WTC11 (cell line): ENCODE data around the gene SYT7. TPM values are rescaled to one million over a fixed set of nuclear protein-coding genes. Genes with fewer than 3 reads are reported as not detected.

Source experiments
- ATAC-seq: fragments of 200-7000 bp; cut with Tn5 transposase; 2 replicates; pipeline ENCODE4 v1.10.0; 2021; ENCODE audit warnings: mild to moderate bottlenecking, moderate library complexity
- CTCF ChIA-PET: fragments of 300-600 bp; sonication (Branson Sonifier 250); formaldehyde crosslinking; loops from one replicate; lab custom pipeline; 2021; ENCODE audit warnings: antibody characterized with exemption; lab: Charles Lee
- POLR2A ChIA-PET: fragments of 350-600 bp; sonication (Branson Sonifier 250); formaldehyde crosslinking; loops from one replicate; lab custom pipeline; 2021; ENCODE audit warnings: antibody characterized with exemption; lab: Charles Lee
- DNase-seq: peaks from one replicate; pipeline ENCODE4 v3.0.0; 2021; ENCODE audit warnings: low spot score
- H3K27ac Mint-ChIP-seq: 2 replicates; pipeline ENCODE4 v1.8.0; 2021; ENCODE audit warnings: mixed read lengths
- H3K27me3 Mint-ChIP-seq: 2 replicates; pipeline ENCODE4 v1.8.0; 2021; ENCODE audit warnings: low read depth, mild to moderate bottlenecking, moderate library complexity, mixed read lengths
- H3K36me3 Mint-ChIP-seq: 2 replicates; pipeline ENCODE4 v1.8.0; 2021; ENCODE audit warnings: mixed read lengths
- H3K4me1 Mint-ChIP-seq: 2 replicates; pipeline ENCODE4 v1.8.0; 2022; ENCODE audit warnings: mixed read lengths
- H3K4me3 Mint-ChIP-seq: 2 replicates; pipeline ENCODE4 v1.8.0; 2021; ENCODE audit warnings: mild to moderate bottlenecking, moderate library complexity, mixed read lengths
- H3K9me3 Mint-ChIP-seq: 2 replicates; pipeline ENCODE4 v1.8.0; 2021; ENCODE audit warnings: mixed read lengths
- AFF4 ChIP-seq: sonication (generic); formaldehyde crosslinking; IDR thresholded peaks from 2 replicates; pipeline ENCODE4 v1.8.1; 2023; ENCODE audit warnings: mild to moderate bottlenecking, missing genetic modification reagents, borderline replicate concordance
- ATF3 ChIP-seq: sonication (generic); formaldehyde crosslinking; conservative IDR thresholded peaks from 2 replicates; pipeline ENCODE4 v1.8.1; 2022; ENCODE audit warnings: mild to moderate bottlenecking, missing genetic modification reagents
- E2F5 ChIP-seq: sonication (generic); formaldehyde crosslinking; IDR thresholded peaks from 2 replicates; pipeline ENCODE4 v1.8.1; 2022; ENCODE audit warnings: mild to moderate bottlenecking, moderate library complexity, missing genetic modification reagents
- EMX1 ChIP-seq: fragments of 250-450 bp; sonication (Bioruptor Pico); IDR thresholded peaks from 2 replicates; pipeline ENCODE4 v1.8.0; 2021; ENCODE audit warnings: mild to moderate bottlenecking
- FOXJ3 ChIP-seq: sonication (generic); formaldehyde crosslinking; IDR thresholded peaks from 2 replicates; pipeline ENCODE4 v1.9.0; 2021; ENCODE audit warnings: missing genetic modification reagents, mild to moderate bottlenecking, borderline replicate concordance
- FOXP4 ChIP-seq: sonication (generic); formaldehyde crosslinking; IDR thresholded peaks from 2 replicates; pipeline ENCODE4 v1.8.0; 2022; ENCODE audit warnings: mild to moderate bottlenecking, missing genetic modification reagents
- GABPB1 ChIP-seq: sonication (generic); formaldehyde crosslinking; IDR thresholded peaks from 2 replicates; pipeline ENCODE4 v1.8.1; 2023; ENCODE audit warnings: mild to moderate bottlenecking, missing genetic modification reagents
- MXD4 ChIP-seq: fragments of 250-450 bp; sonication (Bioruptor Pico); IDR thresholded peaks from 2 replicates; pipeline ENCODE4 v1.8.0; 2021; ENCODE audit warnings: mild to moderate bottlenecking, moderate library complexity, borderline replicate concordance
- NR2C2 ChIP-seq: sonication (generic); formaldehyde crosslinking; IDR thresholded peaks from 2 replicates; pipeline ENCODE4 v1.8.0; 2022; ENCODE audit warnings: mild to moderate bottlenecking, missing genetic modification reagents
- PRDM15 ChIP-seq: sonication (generic); formaldehyde crosslinking; IDR thresholded peaks from 2 replicates; pipeline ENCODE4 v1.8.0; 2022; ENCODE audit warnings: missing genetic modification reagents
- TEAD1 ChIP-seq: sonication (generic); formaldehyde crosslinking; IDR thresholded peaks from 2 replicates; pipeline ENCODE4 v1.8.0; 2022; ENCODE audit warnings: mild to moderate bottlenecking, missing genetic modification reagents
- ZNF121 ChIP-seq: sonication (generic); formaldehyde crosslinking; IDR thresholded peaks from 2 replicates; pipeline ENCODE4 v1.8.0; 2023; ENCODE audit warnings: missing genetic modification reagents
- ZNF219 ChIP-seq: sonication (generic); formaldehyde crosslinking; IDR thresholded peaks from 2 replicates; pipeline ENCODE4 v1.8.0; 2023; ENCODE audit warnings: missing genetic modification reagents, mild to moderate bottlenecking, borderline replicate concordance
- ZNF396 ChIP-seq: fragments of 250-450 bp; sonication (Bioruptor Pico); IDR thresholded peaks from 2 replicates; pipeline ENCODE4 v1.8.0; 2021; ENCODE audit warnings: mild to moderate bottlenecking, moderate library complexity, borderline replicate concordance
- total RNA-seq: library from RNA; stranded (reverse); gene quantifications from 3 replicates; pipeline ENCODE4 v1.2.3, GENCODE V29; 2021
- TF ChIP-seq, protein P1 (sequence below): sonication (generic); formaldehyde crosslinking; IDR thresholded peaks from 2 replicates; pipeline ENCODE4 v1.8.0; 2023; ENCODE audit warnings: missing genetic modification reagents
- TF ChIP-seq, protein P2 (sequence below): fragments of 250-450 bp; sonication (Bioruptor Pico); IDR thresholded peaks from 2 replicates; pipeline ENCODE4 v1.8.0; 2021; ENCODE audit warnings: mild to moderate bottlenecking

The SYT7 gene
- total RNA-seq, 1 experiment from 2014 or later: 12.5 TPM

DNA sequence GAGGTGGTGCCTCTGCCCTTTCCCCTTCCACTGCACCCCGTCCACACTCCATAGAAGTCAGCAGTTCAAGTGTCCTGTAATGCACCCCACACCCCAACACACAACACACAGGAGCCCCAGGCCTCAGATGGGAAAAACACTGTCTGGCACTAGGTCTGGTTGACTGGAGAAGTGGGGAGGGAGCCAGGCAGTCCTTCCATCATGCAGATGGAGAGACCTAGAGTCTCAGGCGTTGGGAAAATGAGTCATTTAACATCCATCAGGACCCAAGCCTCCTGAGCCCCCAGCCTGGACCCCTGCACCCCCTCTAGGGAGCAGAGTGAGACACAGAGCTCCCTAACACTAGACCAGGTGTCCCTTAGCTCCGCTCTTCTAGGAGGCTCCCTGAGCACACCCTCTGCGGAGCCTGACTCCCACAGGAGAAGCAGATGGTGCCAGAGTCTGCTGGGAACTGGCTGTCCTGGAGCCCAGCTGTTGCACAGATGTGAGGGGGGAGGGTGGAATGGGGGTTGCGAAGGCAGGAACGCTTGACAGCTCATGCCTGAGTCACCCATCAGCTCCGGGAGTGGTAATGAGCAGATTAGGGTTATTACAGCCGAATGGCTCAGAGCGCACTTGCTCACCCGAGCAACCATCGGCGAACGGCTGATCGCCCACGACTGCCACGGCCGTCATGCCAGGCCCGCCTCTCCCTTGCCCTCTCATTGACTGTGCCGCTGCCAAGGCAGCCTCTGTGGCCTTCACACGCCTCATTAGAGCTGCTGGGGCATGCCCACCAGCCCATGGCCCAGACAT lies 22.1 kb upstream of the SYT7 start:
- Mint-ChIP-seq H3K27me3 (no peaks in the 10 kb centered on the region; the same call in 1 of the 2 replicates), H3K4me3 (no peak overlapping the region), H3K27ac (no peak overlapping the region), H3K4me1 (peaks cover 29% of the 10 kb centered on the region), H3K36me3 (no peaks in the 10 kb centered on the region), H3K9me3 (no peaks in the 10 kb centered on the region)
- TF ChIP-seq, protein P1, sequence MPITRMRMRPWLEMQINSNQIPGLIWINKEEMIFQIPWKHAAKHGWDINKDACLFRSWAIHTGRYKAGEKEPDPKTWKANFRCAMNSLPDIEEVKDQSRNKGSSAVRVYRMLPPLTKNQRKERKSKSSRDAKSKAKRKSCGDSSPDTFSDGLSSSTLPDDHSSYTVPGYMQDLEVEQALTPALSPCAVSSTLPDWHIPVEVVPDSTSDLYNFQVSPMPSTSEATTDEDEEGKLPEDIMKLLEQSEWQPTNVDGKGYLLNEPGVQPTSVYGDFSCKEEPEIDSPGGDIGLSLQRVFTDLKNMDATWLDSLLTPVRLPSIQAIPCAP: no peak
- TF ChIP-seq MXD4 (no peak), AFF4 (no peak), TEAD1 (no peak), EMX1 (CRISPR knock-in tag) (no peak), GABPB1 (CRISPR knock-in tag) (no peak), E2F5 (no peak), ATF3 (CRISPR knock-in tag) (no peak), PRDM15 (CRISPR knock-in tag) (no peak), FOXP4 (CRISPR knock-in tag) (no peak), ZNF121 (CRISPR knock-in tag) (no peak), NR2C2 (CRISPR knock-in tag) (no peak), ZNF219 (no peak)
- ChIA-PET POLR2A (no interaction called here), CTCF (interaction anchor here (1.0 kb wide), 1 partner anchor 15 kb away, joined by 4 read pairs; no protein-coding TSS in a partner anchor)
- ATAC-seq: no peak
- no peak for DNase-seq

DNA sequence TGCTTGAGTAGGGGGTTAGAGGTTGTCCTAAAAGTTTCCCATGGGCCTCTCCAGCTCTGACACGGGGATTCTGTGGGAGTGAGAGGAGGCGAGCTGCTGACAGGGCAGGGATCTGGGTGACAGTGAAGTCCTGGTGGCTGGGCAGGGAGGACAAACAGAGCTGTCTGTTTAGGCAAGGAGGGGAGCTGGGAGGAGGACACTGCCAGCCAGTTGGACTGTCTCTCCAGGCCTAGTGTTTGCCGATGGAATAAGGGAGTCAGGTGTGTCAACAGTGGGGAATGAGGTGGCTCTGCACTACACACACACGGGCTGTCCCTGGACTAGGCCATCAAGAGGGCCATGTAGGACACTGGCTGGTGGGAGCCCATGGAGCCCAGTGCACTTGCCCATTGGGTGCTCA lies 20.6 kb upstream of the SYT7 start:
- H3K27ac Mint-ChIP-seq: no peak overlapping the region
- no peaks in the 10 kb centered on the region; the same call in 1 of the 2 replicates for H3K27me3 Mint-ChIP-seq
- ATAC-seq (no peak), DNase-seq (no peak)
- H3K36me3 Mint-ChIP-seq: no peaks in the 10 kb centered on the region
- no peaks in the 10 kb centered on the region for H3K9me3 Mint-ChIP-seq
- ChIA-PET POLR2A (no interaction called here), CTCF (interaction anchor here (0.9 to 3.3 kb wide), 3 partner anchors 8 to 132 kb away, joined by 5 to 22 read pairs (median 5); no protein-coding TSS in a partner anchor)
- no peak overlapping the region for H3K4me3 Mint-ChIP-seq
- peaks cover 29% of the 10 kb centered on the region for H3K4me1 Mint-ChIP-seq
- no peak for TF ChIP-seq NR2C2 (CRISPR knock-in tag)
- TF ChIP-seq ZNF396 (CRISPR knock-in tag): no peak
- TF ChIP-seq AFF4: no peak
- TF ChIP-seq, protein P2, sequence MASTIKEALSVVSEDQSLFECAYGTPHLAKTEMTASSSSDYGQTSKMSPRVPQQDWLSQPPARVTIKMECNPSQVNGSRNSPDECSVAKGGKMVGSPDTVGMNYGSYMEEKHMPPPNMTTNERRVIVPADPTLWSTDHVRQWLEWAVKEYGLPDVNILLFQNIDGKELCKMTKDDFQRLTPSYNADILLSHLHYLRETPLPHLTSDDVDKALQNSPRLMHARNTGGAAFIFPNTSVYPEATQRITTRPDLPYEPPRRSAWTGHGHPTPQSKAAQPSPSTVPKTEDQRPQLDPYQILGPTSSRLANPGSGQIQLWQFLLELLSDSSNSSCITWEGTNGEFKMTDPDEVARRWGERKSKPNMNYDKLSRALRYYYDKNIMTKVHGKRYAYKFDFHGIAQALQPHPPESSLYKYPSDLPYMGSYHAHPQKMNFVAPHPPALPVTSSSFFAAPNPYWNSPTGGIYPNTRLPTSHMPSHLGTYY (CRISPR knock-in tag): no peak
- TF ChIP-seq FOXJ3 (CRISPR knock-in tag): no peak
